Progenitor cell of endocrine pancreas (in vitro differentiated cells): ENCODE measurements around the gene SHLD2. TPM values are rescaled to one million over a fixed set of nuclear protein-coding genes. Genes with fewer than 3 reads are reported as not detected.
A peak's percentile ranks its signal among the peaks of the same experiment; 100 is the strongest.
"Not testable (repeated sequence)": the region's sequence is repeated elsewhere in the genome, so short reads cannot be mapped to it uniquely, and the experiment has no call there.

ENCODE experiments used
- DNase-seq: peaks from one replicate; pipeline ENCODE4 v3.0.0; 2021; ENCODE audit warnings: low spot score; ENCODE audit not compliant: unreplicated experiment
- H3K27ac Mint-ChIP-seq: 2 replicates; pipeline ENCODE4 v1.8.0; 2021; ENCODE audit warnings: mild to moderate bottlenecking, moderate library complexity, mixed read lengths
- H3K27me3 Mint-ChIP-seq: 2 replicates; pipeline ENCODE4 v1.8.0; 2021; ENCODE audit warnings: mixed read lengths
- H3K36me3 Mint-ChIP-seq: 2 replicates; pipeline ENCODE4 v1.8.0; 2022; ENCODE audit warnings: mixed read lengths; ENCODE audit not compliant: insufficient read depth
- H3K4me1 Mint-ChIP-seq: 2 replicates; pipeline ENCODE4 v1.8.0; 2021; ENCODE audit warnings: low read depth, mixed read lengths
- H3K4me3 Mint-ChIP-seq: 2 replicates; pipeline ENCODE4 v1.8.0; 2021; ENCODE audit warnings: low read depth, mild to moderate bottlenecking, moderate library complexity, mixed read lengths
- H3K9me3 Mint-ChIP-seq: 2 replicates; pipeline ENCODE4 v1.8.0; 2021; ENCODE audit warnings: low read depth, mixed read lengths
- CTCF ChIP-seq: fragments of 200-600 bp; sonication (generic); IDR thresholded peaks from one replicate; pipeline ENCODE4 v1.5.0; 2021; ENCODE audit warnings: antibody characterized with exemption, mild to moderate bottlenecking; ENCODE audit not compliant: unreplicated experiment
- total RNA-seq: library from RNA; stranded (reverse); gene quantifications from 2 replicates; pipeline ENCODE4 v1.2.1, GENCODE V29; 2021

The SHLD2 gene
- total RNA-seq, 1 donor from 2014 or later, result 18.9 TPM

GRCh38 chr10:87092861-87093631, 2.0 kb upstream of the SHLD2 start:
- Mint-ChIP-seq H3K4me1 (peaks cover 25% of the 10 kb centered on the region), H3K4me3 (peak overlapping the region; percentile 92), H3K27ac (peak overlapping the region; percentile 76), H3K9me3 (no peaks in the 10 kb centered on the region), H3K27me3 (no peaks in the 10 kb centered on the region), H3K36me3 (no peaks in the 10 kb centered on the region)
- TF ChIP-seq CTCF, result no peak
- no peak for DNase-seq

GRCh38 chr10:87093632-87094372, 1.2 kb upstream of the SHLD2 start:
- Mint-ChIP-seq H3K27me3 (no peaks in the 10 kb centered on the region), H3K9me3 (no peaks in the 10 kb centered on the region), H3K27ac (peak overlapping the region; percentile 94), H3K4me3 (peak overlapping the region; percentile 92), H3K4me1 (peaks cover 25% of the 10 kb centered on the region), H3K36me3 (no peaks in the 10 kb centered on the region)
- peak; percentile 30 for DNase-seq
- no peak for TF ChIP-seq CTCF

GRCh38 chr10:87095236-87095945, 385 bp downstream of the SHLD2 start:
- no peak for TF ChIP-seq CTCF
- peak overlapping the region; percentile 80 for H3K4me3 Mint-ChIP-seq
- no peaks in the 10 kb centered on the region for H3K27me3 Mint-ChIP-seq
- peak; percentile 68 for DNase-seq
- H3K9me3 Mint-ChIP-seq, result no peaks in the 10 kb centered on the region
- peaks cover 8% of the 10 kb centered on the region for H3K36me3 Mint-ChIP-seq
- peak overlapping the region; percentile 93 for H3K27ac Mint-ChIP-seq
- H3K4me1 Mint-ChIP-seq, result peaks cover 25% of the 10 kb centered on the region

GRCh38 chr10:87101996-87102395, 7.0 kb downstream of the SHLD2 start:
- H3K36me3 Mint-ChIP-seq, result peaks cover 21% of the 10 kb centered on the region
- TF ChIP-seq CTCF, result no peak

GRCh38 chr10:87104727-87105126, 9.7 kb downstream of the SHLD2 start:
- not testable (repeated sequence) for H3K4me3 Mint-ChIP-seq, DNase-seq, H3K27ac Mint-ChIP-seq, H3K9me3 Mint-ChIP-seq, H3K4me1 Mint-ChIP-seq, H3K27me3 Mint-ChIP-seq
- peaks cover 24% of the 10 kb centered on the region for H3K36me3 Mint-ChIP-seq

More at GRCh38 chr10:87101996-87102395, 7.0 kb downstream of the SHLD2 start:
- no peaks in the 10 kb centered on the region for H3K4me1 Mint-ChIP-seq
- no peak for DNase-seq
- no peak overlapping the region for H3K27ac Mint-ChIP-seq
- no peaks in the 10 kb centered on the region for H3K9me3 Mint-ChIP-seq
- H3K27me3 Mint-ChIP-seq, result no peaks in the 10 kb centered on the region
- H3K4me3 Mint-ChIP-seq, result no peak overlapping the region
